Esophagus squamous epithelium (tissue), 5 donors: ENCODE data around the gene C1orf21. TPM values are rescaled to one million over a fixed set of nuclear protein-coding genes. Genes with fewer than 3 reads are reported as not detected.
A peak's percentile ranks its signal among the peaks of the same experiment; 100 is the strongest.

Experiments
- DNase-seq: peaks from one replicate; lab custom pipeline; 2025; lab: John Stamatoyannopoulos, UW
- H3K27ac ChIP-seq, 4 donors: fragments of 200-600 bp; sonication (generic); one replicate each; pipeline ENCODE4 v1.5.1; 2016 to 2019; ENCODE audit warnings: mild to moderate bottlenecking in 1 of 4
- H3K27me3 ChIP-seq, 4 donors: fragments of 200-600 bp; sonication (generic); 1 replicate in 3 of 4; 2 replicates in 1 of 4; pipeline versions ENCODE4 v1.5.1 to v1.6.0; 2017 to 2021; ENCODE audit warnings: antibody characterized with exemption in 1 of 4
- H3K36me3 ChIP-seq, 3 donors: fragments of 200-600 bp; sonication (generic); one replicate each; pipeline ENCODE4 v1.5.1; 2016 to 2019
- H3K4me1 ChIP-seq, 3 donors: fragments of 200-600 bp; sonication (generic); one replicate each; pipeline ENCODE4 v1.5.1; 2017 to 2019
- H3K4me3 ChIP-seq, 4 donors: fragments of 200-600 bp; sonication (generic); 1 replicate in 3 of 4; 2 replicates in 1 of 4; pipeline ENCODE4 v1.5.1; 2016 to 2019; ENCODE audit warnings: mild to moderate bottlenecking in 2 of 4, moderate library complexity in 1 of 4
- H3K9me3 ChIP-seq, 3 donors: fragments of 200-600 bp; sonication (generic); one replicate each; pipeline ENCODE4 v1.5.1; 2016 to 2019
- CTCF ChIP-seq, 6 experiments: fragments of 450-650 bp in 4 of 6; fragments of 200-600 bp in 2 of 6; sonication (generic) in 2 of 6; IDR thresholded peaks; one replicate each; pipeline ENCODE4 v1.5.1; 2016 to 2019; ENCODE audit warnings: antibody characterized with exemption in 6 of 6, mild to moderate bottlenecking in 4 of 6, moderate library complexity in 4 of 6
- POLR2A ChIP-seq, 4 donors: fragments of 450-650 bp; IDR thresholded peaks; one replicate each; pipeline ENCODE4 v1.6.1; 2017; ENCODE audit warnings: antibody characterized with exemption in 4 of 4, mild to moderate bottlenecking in 4 of 4, moderate library complexity in 3 of 4
- WGBS, 2 donors: methylation state at CpG; one replicate each; pipeline ENCODE4 v1.1.5; 2018; 5-methylcytosine and 5-hydroxymethylcytosine counted together
- intact Hi-C: fragments of 100-400 bp; cut with DNase I; formaldehyde crosslinking; loops from one replicate; pipeline ENCODE4 v1.15.0; 2022
- total RNA-seq, 4 donors: library from RNA; depleted of rRNA; stranded (reverse); fragments of >200 nt; gene quantifications; one replicate each; pipeline ENCODE4 v1.1.0, GENCODE V29; 2016
- donor health status: DM: yes; HTN: yes; CAD: no.

C1orf21 gene
- total RNA-seq, 4 donors from 2014 or later = 14.6 to 55.7 (median 36.2) TPM

DNA sequence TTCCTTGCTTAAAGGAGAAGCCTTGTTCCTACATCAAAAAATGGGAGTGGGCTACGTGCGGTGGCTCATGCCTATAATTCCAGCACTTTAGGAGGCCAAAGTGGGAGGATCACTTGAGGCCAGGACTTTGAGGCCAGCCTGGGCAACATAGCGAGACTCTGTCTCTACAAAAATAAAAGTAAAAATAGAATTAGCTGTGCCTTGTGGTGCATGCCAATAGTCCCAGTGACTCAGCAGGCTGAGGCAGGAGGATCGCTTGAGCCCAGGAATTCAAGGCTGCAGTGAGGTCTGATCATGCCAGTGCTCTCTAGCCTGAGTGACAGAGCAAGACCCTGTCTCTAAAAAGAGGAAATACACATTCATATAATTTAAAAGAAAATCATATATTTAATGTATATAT is 127.1 kb downstream of the C1orf21 start:
- Histone ChIP-seq H3K9me3 (no peaks in the 10 kb centered on the region), H3K4me1 (peaks cover 0 to 26% (median 5%) of the 10 kb centered on the region in 3 donors), H3K4me3 (no peak overlapping the region), H3K36me3 (peaks cover 0 to 40% (median 0%) of the 10 kb centered on the region in 3 donors), H3K27me3 (no peaks in the 10 kb centered on the region), H3K27ac (peak overlapping the region in 3 of 4 donors; percentile 24 to 36 (median 29))
- intact Hi-C loops = no loop called here
- DNase-seq = no peak
- TF ChIP-seq CTCF (IDR thresholded peaks at IDR 0.05) = no peak
- TF ChIP-seq POLR2A (IDR thresholded peaks at IDR 0.05) = no peak
- WGBS, 2 donors = 67 to 72% methylated on average over 4 of the region's 4 CpGs

GRCh38 chr1:184514447-184514846 is 127.6 kb downstream of the C1orf21 start:
- Histone ChIP-seq H3K4me3 (no peak overlapping the region), H3K27me3 (no peaks in the 10 kb centered on the region), H3K4me1 (peaks cover 0 to 22% (median 5%) of the 10 kb centered on the region in 3 donors), H3K27ac (peak overlapping the region in 1 of 4 donors; percentile 29), H3K36me3 (peaks cover 0 to 35% (median 0%) of the 10 kb centered on the region in 3 donors), H3K9me3 (no peaks in the 10 kb centered on the region)
- no peak for TF ChIP-seq CTCF (IDR thresholded peaks at IDR 0.05)
- TF ChIP-seq POLR2A (IDR thresholded peaks at IDR 0.05) = no peak
- intact Hi-C loops = no loop called here
- no peak for DNase-seq
- 78 to 79% methylated on average over 2 of the region's 2 CpGs for WGBS, 2 donors

- Histone ChIP-seq H3K4me1 (peaks cover 0 to 22% (median 5%) of the 10 kb centered on the region in 3 donors), H3K27ac (no peak overlapping the region), H3K9me3 (no peaks in the 10 kb centered on the region), H3K4me3 (no peak overlapping the region), H3K27me3 (no peaks in the 10 kb centered on the region), H3K36me3 (peaks cover 0 to 13% (median 0%) of the 10 kb centered on the region in 3 donors)
- no peak for DNase-seq
- intact Hi-C loops = no loop called here
- no peak for TF ChIP-seq CTCF (IDR thresholded peaks at IDR 0.05)
- TF ChIP-seq POLR2A (IDR thresholded peaks at IDR 0.05) = no peak
Observed at GRCh38 chr1:184517130-184517529, 130.3 kb downstream of the C1orf21 start.

GRCh38 chr1:184518736-184519357 is 132.0 kb downstream of the C1orf21 start:
- H3K27me3 ChIP-seq = no peaks in the 10 kb centered on the region
- no peak overlapping the region for H3K4me3 ChIP-seq
- H3K36me3 ChIP-seq = peaks cover 0 to 11% (median 0%) of the 10 kb centered on the region in 3 donors
- TF ChIP-seq POLR2A (IDR thresholded peaks at IDR 0.05) (no peak), CTCF (IDR thresholded peaks at IDR 0.05) (no peak)
- no peaks in the 10 kb centered on the region for H3K9me3 ChIP-seq
- WGBS, 2 donors = 65% methylated on average over 4 of the region's 4 CpGs
- intact Hi-C loops = no loop called here
- H3K4me1 ChIP-seq = peaks cover 0 to 9% (median under 1%) of the 10 kb centered on the region in 3 donors
- no peak for DNase-seq
- no peak overlapping the region for H3K27ac ChIP-seq

DNA sequence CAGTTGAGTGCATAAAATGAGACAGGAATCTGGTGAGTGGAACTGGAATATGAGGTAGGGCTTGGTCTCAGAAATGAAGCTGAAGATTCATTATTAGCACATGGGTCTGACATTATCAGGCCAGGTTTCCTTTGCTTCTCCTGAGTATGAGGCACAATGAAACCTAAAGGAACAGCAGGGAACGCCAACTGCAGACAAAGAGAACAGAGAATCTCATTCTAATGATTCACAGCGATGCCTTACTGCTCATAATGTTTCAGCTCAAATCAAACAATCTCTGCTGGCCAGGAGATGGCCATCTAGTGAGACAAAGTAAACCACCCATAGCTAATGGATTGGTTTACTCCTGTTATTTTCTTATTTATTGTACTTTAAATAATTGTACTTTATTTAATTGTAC is 133.5 kb downstream of the C1orf21 start:
- Histone ChIP-seq H3K27me3 (no peaks in the 10 kb centered on the region), H3K9me3 (no peaks in the 10 kb centered on the region), H3K36me3 (peaks cover 0 to 11% (median 0%) of the 10 kb centered on the region in 3 donors), H3K27ac (no peak overlapping the region), H3K4me1 (no peaks in the 10 kb centered on the region), H3K4me3 (no peak overlapping the region)
- TF ChIP-seq POLR2A (IDR thresholded peaks at IDR 0.05) (no peak), CTCF (IDR thresholded peaks at IDR 0.05) (no peak)
- DNase-seq = no peak
- intact Hi-C loops = no loop called here
- WGBS, 2 donors = 68 to 73% methylated on average over 2 of the region's 2 CpGs
